ENCODE measurements around the gene LPCAT4. TPM values are rescaled to one million over a fixed set of nuclear protein-coding genes. Genes with fewer than 3 reads are reported as not detected.

Gene LPCAT4
- total RNA-seq, 2 donors from 2014 or later, result 73.8 to 95.0 TPM

DNA sequence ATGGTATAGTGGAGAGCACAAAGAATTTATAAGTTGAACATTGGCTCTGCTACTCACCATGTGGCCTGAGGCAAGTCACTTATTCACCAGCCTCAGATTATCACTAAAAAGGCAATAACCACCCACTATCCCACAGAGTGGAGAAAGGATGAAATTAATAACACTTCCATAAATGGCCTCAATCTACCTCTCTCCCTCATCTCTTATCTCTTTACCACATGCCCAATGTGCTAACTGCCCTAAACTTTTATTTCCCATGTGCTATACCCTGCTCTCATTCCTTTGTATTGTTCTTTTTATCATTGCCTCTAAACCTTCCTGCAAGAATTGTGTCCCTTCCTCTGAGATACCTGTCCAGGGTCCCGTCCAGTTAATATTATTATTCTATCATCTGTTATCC, 55.4 kb downstream of the LPCAT4 start:
- peaks cover 6% of the 10 kb centered on the region for H3K4me1 Mint-ChIP-seq
- H3K36me3 Mint-ChIP-seq (ENCODE audit: low read depth), result peaks cover 34% of the 10 kb centered on the region
- no peaks in the 10 kb centered on the region for H3K27me3 Mint-ChIP-seq
- ATAC-seq (replicated peaks), result no peak
- no peak overlapping the region for H3K4me3 Mint-ChIP-seq
- no peaks in the 10 kb centered on the region for H3K9me3 Mint-ChIP-seq
- H3K27ac Mint-ChIP-seq, result no peak overlapping the region

Other genes with a start within 250 kb of the LPCAT4 start
- 10 to 100 TPM; 41.6 to 51.3 TPM for gene KATNBL1, start 157.1 kb downstream of the LPCAT4 start, total RNA-seq
- 100 to 1,000 TPM in 1 of 2 donors, 10 to 100 TPM in 1; 83.0 to 118 TPM for gene EMC4, start 142.2 kb downstream of the LPCAT4 start, total RNA-seq
- 10 to 100 TPM; 25.2 to 33.6 TPM for gene SLC12A6, start 29.4 kb downstream of the LPCAT4 start, total RNA-seq
- 100 to 1,000 TPM; 150 to 210 TPM for gene NOP10, start 24.1 kb downstream of the LPCAT4 start, total RNA-seq
- gene NUTM1, start 23.9 kb downstream of the LPCAT4 start, total RNA-seq, result not detected
- gene GOLGA8A, start 70.6 kb upstream of the LPCAT4 start, total RNA-seq, result 100 to 1,000 TPM; 169 to 560 TPM
- 100 to 1,000 TPM; 202 to 437 TPM for gene GOLGA8B, start 216.5 kb upstream of the LPCAT4 start, total RNA-seq

Data from activated T-helper 17 cell treated with anti-CD3 and anti-CD28 coated beads, Interleukin-2, amount 50 U/mL, for 72 hours (primary cell).